Muscle of back (tissue), 11 donors: Measurements from ENCODE around the gene SMARCC1. TPM values are rescaled to one million over a fixed set of nuclear protein-coding genes. Genes with fewer than 3 reads are reported as not detected.
A peak's percentile ranks its signal among the peaks of the same experiment; 100 is the strongest.

Experiments
- DNase-seq, 3 donors: peaks; one replicate each; pipeline versions ENCODE4 v3.0.0 to v3.0.0-alpha.2; 2013
- polyA plus RNA-seq, 10 donors: library from polyadenylated mRNA; unstranded; fragments of 120-200 nt; gene quantifications; one replicate each; pipeline ENCODE4 v1.2.1, GENCODE V29; 2013; ENCODE audit not compliant: insufficient read length in 10 of 10

Gene SMARCC1
- polyA plus RNA-seq, 10 donors = 46.5 to 78.4 (median 58.4) TPM

GRCh38 chr3:47554335-47554734, 227.4 kb downstream of the SMARCC1 start:
- DNase-seq = no peak

GRCh38 chr3:47553407-47553806, 228.3 kb downstream of the SMARCC1 start:
- no peak for DNase-seq

GRCh38 chr3:47542471-47543173, 239.1 kb downstream of the SMARCC1 start:
- DNase-seq = peak in 2 of 3 donors; percentile 16 to 22

GRCh38 chr3:47541583-47542108, 240.0 kb downstream of the SMARCC1 start:
- no peak for DNase-seq

GRCh38 chr3:47540281-47540680, 241.4 kb downstream of the SMARCC1 start:
- DNase-seq = no peak

- no peak for DNase-seq
These were observed 244.7 kb downstream of the SMARCC1 start for GRCh38 chr3:47536967-47537366.

GRCh38 chr3:47536221-47536891, 245.3 kb downstream of the SMARCC1 start:
- DNase-seq = no peak

Other genes with a start within 250 kb of the SMARCC1 start
- 1 to 10 TPM in 9 of 10 donors, under 1 TPM in 1; 0.79 to 1.8 (median 1.3) TPM for gene CSPG5, start 203.0 kb downstream of the SMARCC1 start, polyA plus RNA-seq
- gene DHX30, start 21.2 kb upstream of the SMARCC1 start, polyA plus RNA-seq = 10 to 100 TPM; 32.6 to 43.7 (median 38.0) TPM
- gene MAP4, start 234.5 kb upstream of the SMARCC1 start, polyA plus RNA-seq = 100 to 1,000 TPM; 257 to 433 (median 328) TPM